Naive thymus-derived CD4-positive, alpha-beta T cell (primary cell): Measurements from ENCODE around the gene RNF222. TPM values are rescaled to one million over a fixed set of nuclear protein-coding genes. Genes with fewer than 3 reads are reported as not detected.

Experiments
- ATAC-seq: fragments of 150-1000 bp; cut with Tn5 transposase; 2 replicates; pipeline ENCODE4 v1.10.0; 2021; ENCODE audit warnings: mild to moderate bottlenecking, moderate library complexity
- CTCF ChIA-PET: fragments of 350-600 bp; sonication (Branson Sonifier 250); formaldehyde crosslinking; loops from one replicate; lab custom pipeline; 2021; ENCODE audit warnings: antibody characterized with exemption; lab: Charles Lee
- POLR2A ChIA-PET: fragments of 350-600 bp; sonication (Branson Sonifier 250); formaldehyde crosslinking; loops from one replicate; lab custom pipeline; 2021; ENCODE audit warnings: antibody characterized with exemption, inconsistent platforms; lab: Charles Lee
- DNase-seq, 9 donors: peaks; one replicate each; pipeline versions ENCODE4 v3.0.0 to v3.0.0-alpha.2; 2020 to 2022; ENCODE audit warnings: mixed read lengths in 1 of 9
- H3K27ac ChIP-seq: one replicate; pipeline ENCODE4 v1.7.0; 2013; ENCODE audit warnings: mild to moderate bottlenecking, low read depth, low read length, moderate library complexity
- H3K27me3 ChIP-seq, 2 donors: one replicate each; pipeline ENCODE4 v1.7.0; 2013; ENCODE audit warnings: low read length in 2 of 2, mild to moderate bottlenecking in 2 of 2, moderate library complexity in 2 of 2; ENCODE audit not compliant: control insufficient read depth in 2 of 2, insufficient read depth in 2 of 2
- H3K36me3 ChIP-seq, 3 experiments: 1 replicate in 2 of 3; 2 replicates in 1 of 3; pipeline ENCODE4 v1.7.0; 2013; ENCODE audit warnings: low read length in 3 of 3, mild to moderate bottlenecking in 3 of 3, moderate library complexity in 1 of 3; ENCODE audit not compliant: insufficient read depth in 3 of 3, control insufficient read depth in 2 of 3
- H3K4me1 ChIP-seq, 2 donors: one replicate each; pipeline ENCODE4 v1.7.0; 2013; ENCODE audit warnings: low read length in 2 of 2, mild to moderate bottlenecking in 2 of 2, moderate library complexity in 1 of 2; ENCODE audit not compliant: control insufficient read depth in 2 of 2, insufficient read depth in 2 of 2
- H3K4me3 ChIP-seq: 2 replicates; pipeline ENCODE4 v1.7.0; 2013; ENCODE audit warnings: mild to moderate bottlenecking, low read length
- H3K9me3 ChIP-seq, 3 experiments: 1 replicate in 2 of 3; 2 replicates in 1 of 3; pipeline ENCODE4 v1.7.0; 2013; ENCODE audit warnings: low read length in 3 of 3; ENCODE audit not compliant: control insufficient read depth in 2 of 3
- H3K27ac Mint-ChIP-seq, 9 donors: one replicate each; pipeline ENCODE4 v1.8.0; 2020 to 2022; ENCODE audit warnings: mixed read lengths in 9 of 9, mild to moderate bottlenecking in 8 of 9, moderate library complexity in 5 of 9, inconsistent platforms in 2 of 9
- H3K27me3 Mint-ChIP-seq, 5 donors: one replicate each; pipeline ENCODE4 v1.8.0; 2021 to 2022; ENCODE audit warnings: mixed read lengths in 5 of 5, mild to moderate bottlenecking in 1 of 5
- H3K36me3 Mint-ChIP-seq, 5 donors: one replicate each; pipeline ENCODE4 v1.8.0; 2020 to 2022; ENCODE audit warnings: mixed read lengths in 5 of 5, mild to moderate bottlenecking in 3 of 5, inconsistent platforms in 1 of 5
- H3K4me1 Mint-ChIP-seq, 7 donors: one replicate each; pipeline ENCODE4 v1.8.0; 2020 to 2022; ENCODE audit warnings: mixed read lengths in 7 of 7, mild to moderate bottlenecking in 3 of 7, inconsistent platforms in 1 of 7
- H3K4me3 Mint-ChIP-seq, 10 donors: one replicate each; pipeline ENCODE4 v1.8.0; 2020 to 2022; ENCODE audit warnings: mild to moderate bottlenecking in 10 of 10, mixed read lengths in 10 of 10, moderate library complexity in 6 of 10, inconsistent platforms in 2 of 10
- H3K9me3 Mint-ChIP-seq, 11 donors: one replicate each; pipeline ENCODE4 v1.8.0; 2020 to 2022; ENCODE audit warnings: mixed read lengths in 11 of 11, mild to moderate bottlenecking in 4 of 11, inconsistent platforms in 1 of 11, moderate library complexity in 1 of 11
- intact Hi-C, 2 donors: fragments of 100-400 bp; cut with micrococcal nuclease; formaldehyde crosslinking; loops; one replicate each; pipeline ENCODE4 v1.15.1; 2023
- polyA plus RNA-seq, 2 donors: library from polyadenylated mRNA; unstranded; fragments of 300-500 nt; fragmentation: Illumina TruSeq; gene quantifications; one replicate each; pipeline ENCODE4 v1.2.3, GENCODE V29; 2021
- total RNA-seq, 6 experiments: library from RNA in 5 of 6; stranded (reverse) in 5 of 6; gene quantifications; 1 replicate in 5 of 6; 2 replicates in 1 of 6; pipeline ENCODE4 v1.2.3 and lab custom pipeline; 2021 to 2026

Gene RNF222
- total and polyA plus RNA-seq, 7 experiments from 2014 or later = 0.13 to 1.7 (median 0.26) TPM; not detected in 1

DNA sequence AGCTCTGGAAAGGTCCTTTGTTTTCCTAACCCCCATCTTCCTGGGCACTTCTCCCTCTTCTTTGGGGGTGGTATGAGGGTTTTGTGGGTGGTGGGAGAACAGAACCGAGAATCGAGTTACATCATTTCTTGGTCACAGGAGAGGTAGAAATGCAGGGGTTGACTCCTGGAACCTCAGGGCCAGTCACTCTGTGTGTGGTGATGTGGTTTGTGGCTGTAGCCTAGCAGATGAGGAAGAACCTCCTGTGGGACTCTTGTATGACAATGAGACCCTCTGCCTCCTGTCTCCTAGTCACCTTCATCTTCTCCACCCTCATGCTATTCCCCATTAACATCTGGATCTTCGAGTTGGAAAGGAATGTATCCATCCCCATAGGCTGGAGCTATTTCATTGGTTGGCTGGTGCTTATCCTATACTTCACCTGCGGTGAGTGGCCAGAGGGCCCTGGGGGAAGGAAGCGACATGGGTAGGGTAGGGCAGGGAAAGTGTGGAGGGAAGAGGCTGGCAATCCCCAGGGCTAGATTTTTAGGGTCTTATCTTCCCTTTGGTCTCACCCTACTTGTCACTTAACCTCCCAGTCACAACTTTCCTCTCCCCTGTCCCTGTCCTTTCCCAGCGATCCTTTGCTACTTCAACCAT, 52.5 kb downstream of the RNF222 start:
- no peak overlapping the region for H3K4me3 Mint-ChIP-seq
- H3K4me1 Mint-ChIP-seq = no peaks in the 10 kb centered on the region
- H3K36me3 Mint-ChIP-seq = no peaks in the 10 kb centered on the region
- Histone ChIP-seq H3K27me3 (no peaks in the 10 kb centered on the region), H3K9me3 (no peaks in the 10 kb centered on the region), H3K4me1 (no peaks in the 10 kb centered on the region), H3K36me3 (no peaks in the 10 kb centered on the region), H3K4me3 (no peak overlapping the region), H3K27ac (no peak overlapping the region)
- ChIA-PET CTCF (no interaction called here), POLR2A (no interaction called here)
- peaks cover 0 to 2% (median 0%) of the 10 kb centered on the region in 11 donors for H3K9me3 Mint-ChIP-seq
- peaks cover 11 to 30% (median 13%) of the 10 kb centered on the region in 5 donors for H3K27me3 Mint-ChIP-seq
- intact Hi-C loops = no loop called here
- DNase-seq (no peak), ATAC-seq (peak; percentile 37)
- H3K27ac Mint-ChIP-seq = no peak overlapping the region

DNA sequence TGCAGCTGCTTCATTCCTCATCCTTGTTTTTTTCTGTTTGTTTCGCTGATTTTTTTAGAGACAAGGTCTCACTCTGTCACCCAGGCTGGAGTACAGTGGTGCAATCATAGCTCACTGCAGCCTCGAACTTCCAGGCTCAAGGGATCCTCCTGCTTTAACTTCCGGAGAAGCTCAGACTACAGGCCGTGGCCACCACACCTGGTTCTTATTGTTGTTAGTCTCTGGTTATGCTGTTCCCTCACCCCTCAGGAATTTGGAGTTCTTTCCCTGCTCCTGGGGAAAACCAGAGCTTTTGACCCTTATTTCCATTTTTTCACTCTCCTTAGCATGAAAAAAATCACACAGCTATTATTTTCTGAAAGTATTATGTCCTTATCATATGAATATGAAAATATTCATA, 56.2 kb downstream of the RNF222 start:
- CTCF ChIA-PET = no interaction called here
- no peaks in the 10 kb centered on the region for H3K36me3 Mint-ChIP-seq
- no peaks in the 10 kb centered on the region for H3K9me3 ChIP-seq

More for the DNA sequence above, 56.2 kb downstream of the RNF222 start:
- Histone ChIP-seq H3K4me3 (no peak overlapping the region), H3K27me3 (no peaks in the 10 kb centered on the region), H3K36me3 (no peaks in the 10 kb centered on the region), H3K27ac (no peak overlapping the region), H3K4me1 (no peaks in the 10 kb centered on the region)
- Mint-ChIP-seq H3K27ac (no peak overlapping the region), H3K4me1 (peaks cover 5 to 14% (median 10%) of the 10 kb centered on the region in 7 donors), H3K4me3 (no peak overlapping the region), H3K27me3 (peaks cover 0 to 20% (median 4%) of the 10 kb centered on the region in 5 donors), H3K9me3 (peaks cover 0 to 2% (median 0%) of the 10 kb centered on the region in 11 donors)
- POLR2A ChIA-PET = no interaction called here
- no peak for DNase-seq
- intact Hi-C loops = no loop called here
- no peak for ATAC-seq

Other genes with a start within 250 kb of the RNF222 start
- gene PER1, start 245.4 kb downstream of the RNF222 start, total RNA-seq = 1,000 to 10,000 TPM in 2 of 5 experiments, 10 to 100 TPM in 3; 40.1 to 1,786 (median 95.0) TPM
- gene PER1, start 245.4 kb downstream of the RNF222 start, polyA plus RNA-seq = 10 to 100 TPM in 1 of 2 donors, 1 to 10 TPM in 1; 7.9 to 12.1 TPM
- gene VAMP2, start 234.9 kb downstream of the RNF222 start, total RNA-seq = 100 to 1,000 TPM in 4 of 5 experiments, 10 to 100 TPM in 1; 87.1 to 256 (median 210) TPM
- 10 to 100 TPM; 75.0 to 75.1 TPM for gene VAMP2, start 234.9 kb downstream of the RNF222 start, polyA plus RNA-seq
- gene TMEM107, start 221.4 kb downstream of the RNF222 start, total RNA-seq = 10 to 100 TPM; 23.1 to 49.7 (median 26.5) TPM
- gene TMEM107, start 221.4 kb downstream of the RNF222 start, polyA plus RNA-seq = 10 to 100 TPM; 40.4 to 45.9 TPM
- 10 to 100 TPM in 3 of 5 experiments, 1 to 10 TPM in 2; 5.4 to 16.1 (median 13.4) TPM for gene BORCS6, start 207.6 kb downstream of the RNF222 start, total RNA-seq
- gene BORCS6, start 207.6 kb downstream of the RNF222 start, polyA plus RNA-seq = 10 to 100 TPM; 16.7 to 23.7 TPM
- 10 to 100 TPM in 1 of 5 experiments, 1 to 10 TPM in 4; 1.1 to 97.7 (median 1.3) TPM for gene AURKB, start 187.3 kb downstream of the RNF222 start, total RNA-seq
- gene AURKB, start 187.3 kb downstream of the RNF222 start, polyA plus RNA-seq = not detected
- gene CTC1, start 149.8 kb downstream of the RNF222 start, total RNA-seq = 100 to 1,000 TPM; 124 to 366 (median 305) TPM
- 10 to 100 TPM; 25.1 to 32.7 TPM for gene CTC1, start 149.8 kb downstream of the RNF222 start, polyA plus RNA-seq
- 10 to 100 TPM; 31.6 to 68.9 (median 31.9) TPM for gene PFAS, start 148.5 kb downstream of the RNF222 start, total RNA-seq
- gene PFAS, start 148.5 kb downstream of the RNF222 start, polyA plus RNA-seq = 10 to 100 TPM; 15.2 to 17.4 TPM
- gene RANGRF, start 109.2 kb downstream of the RNF222 start, total RNA-seq = 10 to 100 TPM; 26.0 to 46.1 (median 38.9) TPM
- 10 to 100 TPM; 77.5 to 85.8 TPM for gene RANGRF, start 109.2 kb downstream of the RNF222 start, polyA plus RNA-seq
- 10 to 100 TPM in 1 of 5 experiments, 1 to 10 TPM in 4; 4.3 to 10.0 (median 7.0) TPM for gene SLC25A35, start 102.4 kb downstream of the RNF222 start, total RNA-seq
- gene SLC25A35, start 102.4 kb downstream of the RNF222 start, polyA plus RNA-seq = 1 to 10 TPM in 1 of 2 donors, under 1 TPM in 1; 0.58 to 4.9 TPM
- not detected for gene ARHGEF15, start 87.6 kb downstream of the RNF222 start, total RNA-seq
- not detected for gene ARHGEF15, start 87.6 kb downstream of the RNF222 start, polyA plus RNA-seq
- not detected for gene ODF4, start 58.0 kb downstream of the RNF222 start, total RNA-seq
- not detected for gene ODF4, start 58.0 kb downstream of the RNF222 start, polyA plus RNA-seq
- gene RPL26, start 14.6 kb downstream of the RNF222 start, total RNA-seq = 1,000 to 10,000 TPM; 2,029 to 3,298 (median 3,039) TPM
- gene RPL26, start 14.6 kb downstream of the RNF222 start, polyA plus RNA-seq = 1,000 to 10,000 TPM; 1,965 to 2,128 TPM
- gene NDEL1, start 38.1 kb upstream of the RNF222 start, total RNA-seq = 100 to 1,000 TPM in 4 of 5 experiments, 10 to 100 TPM in 1; 72.6 to 274 (median 116) TPM
- gene NDEL1, start 38.1 kb upstream of the RNF222 start, polyA plus RNA-seq = 10 to 100 TPM; 53.7 to 73.2 TPM
- 1 to 10 TPM in 4 of 5 experiments, under 1 TPM in 1; 0.85 to 10.0 (median 2.0) TPM for gene MYH10, start 232.9 kb upstream of the RNF222 start, total RNA-seq
- gene MYH10, start 232.9 kb upstream of the RNF222 start, polyA plus RNA-seq = 1 to 10 TPM; 1.5 to 2.3 TPM